Endodermal cell (in vitro differentiated cells): Measurements from ENCODE around the gene MUCL3. TPM values are rescaled to one million over a fixed set of nuclear protein-coding genes. Genes with fewer than 3 reads are reported as not detected.

Experiments
- DNase-seq: peaks from one replicate; pipeline ENCODE4 v3.0.0-alpha.2; 2017
- H3K27ac ChIP-seq: 2 replicates; pipeline ENCODE4 v1.5.1; 2013; ENCODE audit warnings: mild to moderate bottlenecking, low read depth, low read length, moderate library complexity
- H3K27me3 ChIP-seq: 2 replicates; pipeline ENCODE4 v1.6.1; 2013; ENCODE audit warnings: mild to moderate bottlenecking, low read length, moderate library complexity; ENCODE audit not compliant: insufficient read depth, control insufficient read depth, poor library complexity, severe bottlenecking
- H3K36me3 ChIP-seq: 2 replicates; pipeline ENCODE4 v1.7.0; 2013; ENCODE audit warnings: mild to moderate bottlenecking, low read length, moderate library complexity; ENCODE audit not compliant: control insufficient read depth, insufficient read depth
- H3K4me1 ChIP-seq: one replicate; pipeline ENCODE4 v1.7.0; 2013; ENCODE audit warnings: low read length; ENCODE audit not compliant: control insufficient read depth, insufficient read depth
- H3K4me3 ChIP-seq: 2 replicates; pipeline ENCODE4 v1.5.1; 2013; ENCODE audit warnings: mild to moderate bottlenecking, low read length, moderate library complexity
- H3K9ac ChIP-seq: 2 replicates; pipeline ENCODE4 v1.6.1; 2013; ENCODE audit warnings: mild to moderate bottlenecking, low read length, moderate library complexity; ENCODE audit not compliant: poor library complexity, severe bottlenecking; ENCODE audit errors: extremely low read depth
- H3K9me3 ChIP-seq: 2 replicates; pipeline ENCODE4 v1.6.1; 2013; ENCODE audit warnings: mild to moderate bottlenecking, low read length, moderate library complexity; ENCODE audit not compliant: control insufficient read depth
- H3K27ac Mint-ChIP-seq: 2 replicates; pipeline ENCODE4 v1.8.0; 2020; ENCODE audit warnings: mixed read lengths
- H3K27me3 Mint-ChIP-seq: 2 replicates; pipeline ENCODE4 v1.8.0; 2021; ENCODE audit warnings: mild to moderate bottlenecking, mixed read lengths; ENCODE audit not compliant: insufficient read depth
- H3K36me3 Mint-ChIP-seq: 2 replicates; pipeline ENCODE4 v1.8.0; 2020; ENCODE audit warnings: low read depth, mixed read lengths
- H3K4me1 Mint-ChIP-seq: 2 replicates; pipeline ENCODE4 v1.8.0; 2020; ENCODE audit warnings: mixed read lengths
- H3K4me3 Mint-ChIP-seq: 2 replicates; pipeline ENCODE4 v1.8.0; 2020; ENCODE audit warnings: mild to moderate bottlenecking, moderate library complexity, mixed read lengths
- H3K9me3 Mint-ChIP-seq: 2 replicates; pipeline ENCODE4 v1.8.0; 2020; ENCODE audit warnings: mild to moderate bottlenecking, mixed read lengths
- CTCF ChIP-seq: fragments of 200-600 bp; sonication (generic); conservative IDR thresholded peaks from 2 replicates; pipeline ENCODE4 v1.5.0; 2021; ENCODE audit warnings: antibody characterized with exemption, mild to moderate bottlenecking
- WGBS, 2 experiments: methylation state at CpG; one replicate each; pipeline versions ENCODE4 v1.1.5 to v1.1.7; 2013; ENCODE audit warnings: missing lambda C conversion rate in 2 of 2, mixed read lengths in 1 of 2; ENCODE audit not compliant: insufficient coverage in 1 of 2, insufficient read length in 1 of 2; 5-methylcytosine and 5-hydroxymethylcytosine counted together
- total RNA-seq, 2 donors: library from RNA; stranded (reverse); fragmentation: NEBNext Ultra II Directional in 1 of 2; extraction: Animal tissue kit (Norgen Biotek cat#: 25700) in 1 of 2; gene quantifications; 2 replicates in 1 of 2; 3 replicates in 1 of 2; pipeline ENCODE4 v1.2.1, GENCODE V29; 2021

MUCL3 gene
- total RNA-seq, 2 donors from 2014 or later, result 0.18 TPM

DNA sequence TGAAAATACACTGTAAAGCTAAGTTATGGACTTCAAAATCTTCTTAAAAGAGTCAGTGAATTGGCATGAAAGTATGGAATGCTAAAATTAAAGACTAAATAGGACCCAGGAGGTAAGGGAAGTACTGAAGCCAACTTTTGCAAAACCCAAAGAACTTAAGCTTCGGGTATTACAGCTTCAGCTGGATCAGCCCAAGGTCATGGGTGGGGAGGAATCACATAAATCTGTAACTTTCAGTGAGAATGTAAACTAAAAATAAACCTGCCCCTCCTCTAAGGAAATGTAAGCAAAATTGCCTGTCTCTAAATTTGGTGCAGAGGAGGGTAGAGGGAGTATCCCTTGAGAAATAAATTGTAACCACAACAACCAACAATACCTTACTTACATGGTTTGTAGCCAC is 38.4 kb downstream of the MUCL3 start:
- Mint-ChIP-seq H3K36me3 (no peaks in the 10 kb centered on the region), H3K27ac (no peak overlapping the region), H3K4me1 (peaks cover 11% of the 10 kb centered on the region), H3K4me3 (no peak overlapping the region), H3K27me3 (no peaks in the 10 kb centered on the region), H3K9me3 (no peaks in the 10 kb centered on the region)
- Histone ChIP-seq H3K4me1 (no peaks in the 10 kb centered on the region), H3K9me3 (no peaks in the 10 kb centered on the region), H3K4me3 (no peak overlapping the region), H3K27ac (no peak overlapping the region), H3K27me3 (no peaks in the 10 kb centered on the region), H3K36me3 (no peaks in the 10 kb centered on the region), H3K9ac (no peak overlapping the region)
- WGBS, 2 experiments, result 81% methylated on average over 1 of the region's 1 CpG; no CpG with 5 or more reads in 1 of the 2 experiments
- DNase-seq, result no peak
- TF ChIP-seq CTCF, result no peak

- WGBS, 2 experiments, result 92 to 100% methylated on average over 2 to 4 of the region's 4 CpGs
- H3K27ac ChIP-seq, result no peak overlapping the region
- H3K9ac ChIP-seq, result no peak overlapping the region
- no peaks in the 10 kb centered on the region for H3K27me3 Mint-ChIP-seq
- H3K36me3 Mint-ChIP-seq, result no peaks in the 10 kb centered on the region
- no peaks in the 10 kb centered on the region for H3K27me3 ChIP-seq
- H3K4me3 Mint-ChIP-seq, result no peak overlapping the region
- H3K36me3 ChIP-seq, result no peaks in the 10 kb centered on the region
- H3K9me3 Mint-ChIP-seq, result no peaks in the 10 kb centered on the region
- peaks cover 11% of the 10 kb centered on the region for H3K4me1 Mint-ChIP-seq
- H3K4me3 ChIP-seq, result no peak overlapping the region
- H3K4me1 ChIP-seq, result no peaks in the 10 kb centered on the region
- no peak for DNase-seq
- TF ChIP-seq CTCF, result no peak
- no peak overlapping the region for H3K27ac Mint-ChIP-seq
- H3K9me3 ChIP-seq, result no peaks in the 10 kb centered on the region
Measured at GRCh38 chr6:30979690-30980089, 38.9 kb downstream of the MUCL3 start.

- Histone ChIP-seq H3K27ac (peak overlapping the region; percentile 9), H3K27me3 (no peaks in the 10 kb centered on the region), H3K4me1 (no peaks in the 10 kb centered on the region), H3K9me3 (no peaks in the 10 kb centered on the region), H3K36me3 (no peaks in the 10 kb centered on the region), H3K9ac (no peak overlapping the region), H3K4me3 (peak overlapping the region; percentile 70)
- WGBS, 2 experiments, result 52 to 58% methylated on average over 11 to 13 of the region's 13 CpGs
- peaks cover 11% of the 10 kb centered on the region for H3K4me1 Mint-ChIP-seq
- no peaks in the 10 kb centered on the region for H3K9me3 Mint-ChIP-seq
- peak overlapping the region; percentile 39 for H3K4me3 Mint-ChIP-seq
- H3K27me3 Mint-ChIP-seq, result no peaks in the 10 kb centered on the region
- TF ChIP-seq CTCF, result peak; percentile 76
- DNase-seq, result peak; percentile 90
- no peaks in the 10 kb centered on the region for H3K36me3 Mint-ChIP-seq
- H3K27ac Mint-ChIP-seq, result peak overlapping the region; percentile 90
Measured at GRCh38 chr6:30981942-30982772, 41.4 kb downstream of the MUCL3 start.
